ENCODE measurements around the gene PRXL2B. TPM values are rescaled to one million over a fixed set of nuclear protein-coding genes. Genes with fewer than 3 reads are reported as not detected.

PRXL2B gene
- total and polyA plus RNA-seq, 2 experiments from 2014 or later, result 25.5 to 44.0 TPM

GRCh38 chr1:2573250-2573920 lies 13.2 kb upstream of the PRXL2B start:
- Histone ChIP-seq H3K9me2 (ENCODE audit: insufficient read depth) (0 out of 2 replicates have a peak, but pooled peaks cover 5% of the 10 kb centered on the region), H2AFZ (no peak overlapping the region), H4K20me1 (replicated peaks; ENCODE audit: insufficient read depth) (no peaks in the 10 kb centered on the region), H3K4me2 (no peak overlapping the region), H3K4me1 (ENCODE audit: insufficient read depth) (no peaks in the 10 kb centered on the region), H3K4me3 (no peak overlapping the region), H3F3A (replicated peaks; ENCODE audit: low read depth) (no peaks in the 10 kb centered on the region), H3K36me3 (ENCODE audit: insufficient read depth) (no peaks in the 10 kb centered on the region), H3K79me2 (replicated peaks; ENCODE audit: insufficient read depth) (no peaks in the 10 kb centered on the region), H3K27ac (ENCODE audit: low read depth) (no peak overlapping the region), H3K27me3 (ENCODE audit: insufficient read depth) (no peaks in the 10 kb centered on the region)
- no peak for DNase-seq (ENCODE audit: low spot score)
- Mint-ChIP-seq H3K36me3 (ENCODE audit: low read depth) (no peaks in the 10 kb centered on the region), H3K9me3 (peaks cover 13% of the 10 kb centered on the region), H3K4me3 (no peak overlapping the region), H3K27ac (no peak overlapping the region), H3K27me3 (ENCODE audit: insufficient read depth, low read depth, poor library complexity) (peaks cover 2% of the 10 kb centered on the region), H3K4me1 (no peaks in the 10 kb centered on the region; the same call in 2 of the 3 replicates)
- TF ChIP-seq NANOG (IDR thresholded peaks at IDR 0.05; ENCODE audit: borderline replicate concordance), result no peak
- TF ChIP-seq CREB1 (CRISPR knock-in tag; IDR thresholded peaks at IDR 0.05; ENCODE audit: low read depth), result no peak
- TF ChIP-seq STAT1 (IDR thresholded peaks at IDR 0.05; ENCODE audit: unreplicated experiment), result no peak
- no peak for ATAC-seq

- no peaks in the 10 kb centered on the region for H3F3A ChIP-seq (replicated peaks; ENCODE audit: low read depth)
- H3K27me3 ChIP-seq (ENCODE audit: insufficient read depth), result no peaks in the 10 kb centered on the region
- H3K4me3 ChIP-seq, result no peak overlapping the region
- no peak overlapping the region for H3K4me3 Mint-ChIP-seq
- peaks cover 2% of the 10 kb centered on the region for H3K27me3 Mint-ChIP-seq (ENCODE audit: insufficient read depth, low read depth, poor library complexity)
- no peak overlapping the region for H3K27ac Mint-ChIP-seq
- H3K4me2 ChIP-seq, result no peak overlapping the region
- H3K36me3 Mint-ChIP-seq (ENCODE audit: low read depth), result no peaks in the 10 kb centered on the region
- H3K9me2 ChIP-seq (ENCODE audit: insufficient read depth), result 0 out of 2 replicates have a peak, but pooled peaks cover 5% of the 10 kb centered on the region
- no peaks in the 10 kb centered on the region for H3K4me1 ChIP-seq (ENCODE audit: insufficient read depth)
- no peaks in the 10 kb centered on the region for H4K20me1 ChIP-seq (replicated peaks; ENCODE audit: insufficient read depth)
- no peaks in the 10 kb centered on the region for H3K79me2 ChIP-seq (replicated peaks; ENCODE audit: insufficient read depth)
- H3K36me3 ChIP-seq (ENCODE audit: insufficient read depth), result no peaks in the 10 kb centered on the region
- ATAC-seq (no peak), DNase-seq (ENCODE audit: low spot score) (no peak)
- no peaks in the 10 kb centered on the region; the same call in 2 of the 3 replicates for H3K4me1 Mint-ChIP-seq
- H3K27ac ChIP-seq (ENCODE audit: low read depth), result no peak overlapping the region
- no peak overlapping the region for H2AFZ ChIP-seq
- H3K9me3 Mint-ChIP-seq, result peaks cover 13% of the 10 kb centered on the region
- TF ChIP-seq ZNF114 (CRISPR knock-in tag; IDR thresholded peaks at IDR 0.05) (no peak), POLR2AphosphoS5 (IDR thresholded peaks at IDR 0.05; ENCODE audit: low read depth) (no peak), STAT1 (IDR thresholded peaks at IDR 0.05; ENCODE audit: unreplicated experiment) (no peak), EZH2phosphoT487 (IDR thresholded peaks at IDR 0.05; ENCODE audit: unreplicated experiment) (no peak), ZNF331 (CRISPR knock-in tag; IDR thresholded peaks at IDR 0.05; ENCODE audit: low read depth) (no peak), NANOG (IDR thresholded peaks at IDR 0.05; ENCODE audit: borderline replicate concordance) (no peak), CTCF (conservative IDR thresholded peaks at IDR 0.05; ENCODE audit: low read depth in 2 of 2) (no peak), CREB1 (CRISPR knock-in tag; IDR thresholded peaks at IDR 0.05; ENCODE audit: low read depth) (no peak), JUNB (IDR thresholded peaks at IDR 0.05; ENCODE audit: unreplicated experiment) (no peak), EZH2 (IDR thresholded peaks at IDR 0.05; ENCODE audit: low read depth, unreplicated experiment) (no peak)
- TF ChIP-seq, protein P1, sequence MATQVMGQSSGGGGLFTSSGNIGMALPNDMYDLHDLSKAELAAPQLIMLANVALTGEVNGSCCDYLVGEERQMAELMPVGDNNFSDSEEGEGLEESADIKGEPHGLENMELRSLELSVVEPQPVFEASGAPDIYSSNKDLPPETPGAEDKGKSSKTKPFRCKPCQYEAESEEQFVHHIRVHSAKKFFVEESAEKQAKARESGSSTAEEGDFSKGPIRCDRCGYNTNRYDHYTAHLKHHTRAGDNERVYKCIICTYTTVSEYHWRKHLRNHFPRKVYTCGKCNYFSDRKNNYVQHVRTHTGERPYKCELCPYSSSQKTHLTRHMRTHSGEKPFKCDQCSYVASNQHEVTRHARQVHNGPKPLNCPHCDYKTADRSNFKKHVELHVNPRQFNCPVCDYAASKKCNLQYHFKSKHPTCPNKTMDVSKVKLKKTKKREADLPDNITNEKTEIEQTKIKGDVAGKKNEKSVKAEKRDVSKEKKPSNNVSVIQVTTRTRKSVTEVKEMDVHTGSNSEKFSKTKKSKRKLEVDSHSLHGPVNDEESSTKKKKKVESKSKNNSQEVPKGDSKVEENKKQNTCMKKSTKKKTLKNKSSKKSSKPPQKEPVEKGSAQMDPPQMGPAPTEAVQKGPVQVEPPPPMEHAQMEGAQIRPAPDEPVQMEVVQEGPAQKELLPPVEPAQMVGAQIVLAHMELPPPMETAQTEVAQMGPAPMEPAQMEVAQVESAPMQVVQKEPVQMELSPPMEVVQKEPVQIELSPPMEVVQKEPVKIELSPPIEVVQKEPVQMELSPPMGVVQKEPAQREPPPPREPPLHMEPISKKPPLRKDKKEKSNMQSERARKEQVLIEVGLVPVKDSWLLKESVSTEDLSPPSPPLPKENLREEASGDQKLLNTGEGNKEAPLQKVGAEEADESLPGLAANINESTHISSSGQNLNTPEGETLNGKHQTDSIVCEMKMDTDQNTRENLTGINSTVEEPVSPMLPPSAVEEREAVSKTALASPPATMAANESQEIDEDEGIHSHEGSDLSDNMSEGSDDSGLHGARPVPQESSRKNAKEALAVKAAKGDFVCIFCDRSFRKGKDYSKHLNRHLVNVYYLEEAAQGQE (IDR thresholded peaks at IDR 0.05; ENCODE audit: unreplicated experiment), result no peak
- TF ChIP-seq, protein P2, sequence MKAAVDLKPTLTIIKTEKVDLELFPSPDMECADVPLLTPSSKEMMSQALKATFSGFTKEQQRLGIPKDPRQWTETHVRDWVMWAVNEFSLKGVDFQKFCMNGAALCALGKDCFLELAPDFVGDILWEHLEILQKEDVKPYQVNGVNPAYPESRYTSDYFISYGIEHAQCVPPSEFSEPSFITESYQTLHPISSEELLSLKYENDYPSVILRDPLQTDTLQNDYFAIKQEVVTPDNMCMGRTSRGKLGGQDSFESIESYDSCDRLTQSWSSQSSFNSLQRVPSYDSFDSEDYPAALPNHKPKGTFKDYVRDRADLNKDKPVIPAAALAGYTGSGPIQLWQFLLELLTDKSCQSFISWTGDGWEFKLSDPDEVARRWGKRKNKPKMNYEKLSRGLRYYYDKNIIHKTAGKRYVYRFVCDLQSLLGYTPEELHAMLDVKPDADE (IDR thresholded peaks at IDR 0.05), result no peak
Measured at GRCh38 chr1:2574350-2574749, 12.2 kb upstream of the PRXL2B start.
